Head of caudate nucleus (tissue), 42 donors: ENCODE measurements around the gene POLR1G.

Source experiments
- DNase-seq, 42 donors: peaks; one replicate each; pipeline versions ENCODE4 v3.0.0 to v3.0.0-alpha.2; 2020 to 2021; ENCODE audit warnings: mixed read lengths in 7 of 42
- intact Hi-C: fragments of 100-400 bp; cut with DNase I; formaldehyde crosslinking; loops from one replicate; pipeline ENCODE4 v1.15.0; 2022

POLR1G gene

GRCh38 chr19:45440873-45441654, 34.6 kb downstream of the POLR1G start:
- no peak for DNase-seq
- intact Hi-C loops = no loop called here

DNA sequence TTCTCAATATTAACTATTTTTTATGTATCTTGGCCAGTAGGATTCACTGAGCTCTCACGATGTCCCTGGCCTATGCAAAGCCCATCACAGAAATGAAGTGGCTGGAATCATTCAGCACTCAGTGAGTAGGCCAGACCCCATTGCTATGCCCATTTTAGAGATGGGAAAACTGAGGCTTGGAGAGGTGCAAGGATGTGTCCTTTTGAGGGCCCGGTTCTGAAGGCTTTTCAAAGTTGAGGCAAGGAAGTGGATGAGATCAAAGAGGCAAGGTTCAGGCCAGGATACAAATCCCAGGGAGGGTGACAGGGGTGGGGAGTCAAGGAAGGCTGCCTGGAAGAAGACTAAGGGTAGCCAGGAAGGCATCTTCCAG, 35.9 kb downstream of the POLR1G start:
- DNase-seq = no peak
- intact Hi-C loops = no loop called here

DNA sequence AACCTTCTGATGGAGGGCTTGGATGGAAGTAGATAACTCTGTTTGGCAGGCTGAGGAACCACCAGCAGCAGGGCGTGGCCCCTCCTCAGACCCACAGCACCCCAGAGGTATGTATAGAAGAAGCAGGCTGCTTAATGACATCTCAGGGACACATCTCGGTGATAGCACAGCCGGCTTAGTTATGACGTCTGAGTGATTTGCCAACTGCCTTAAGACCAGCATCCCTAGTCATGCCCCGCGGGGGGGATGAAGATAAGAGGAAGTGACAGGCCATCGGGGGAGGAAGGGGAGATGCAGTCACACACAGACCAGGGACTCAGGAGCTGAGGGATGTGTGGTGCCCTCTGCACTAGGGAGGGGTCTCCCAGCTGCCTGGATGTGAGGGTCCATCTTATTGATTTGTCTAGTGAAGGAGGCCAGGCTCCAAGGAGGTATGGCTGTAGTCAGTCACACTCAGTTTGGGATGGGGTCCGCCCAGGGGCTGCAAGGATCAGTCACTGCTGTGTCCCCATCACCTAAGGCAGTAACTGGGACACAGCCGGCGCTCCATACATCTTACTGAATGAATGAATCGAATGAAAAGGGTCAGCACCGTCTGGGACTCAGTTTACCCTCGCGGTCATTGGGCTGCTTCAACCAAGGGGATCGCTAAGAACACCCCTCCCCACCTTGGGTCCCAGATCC, 36.5 kb downstream of the POLR1G start:
- intact Hi-C loops = no loop called here
- peak in 5 of 42 donors; percentile 21 to 68 (median 36) for DNase-seq

- intact Hi-C loops = no loop called here
- DNase-seq = peak; percentile 76 to 94 (median 86)
Observed at GRCh38 chr19:45443462-45444317, 37.2 kb downstream of the POLR1G start.

DNA sequence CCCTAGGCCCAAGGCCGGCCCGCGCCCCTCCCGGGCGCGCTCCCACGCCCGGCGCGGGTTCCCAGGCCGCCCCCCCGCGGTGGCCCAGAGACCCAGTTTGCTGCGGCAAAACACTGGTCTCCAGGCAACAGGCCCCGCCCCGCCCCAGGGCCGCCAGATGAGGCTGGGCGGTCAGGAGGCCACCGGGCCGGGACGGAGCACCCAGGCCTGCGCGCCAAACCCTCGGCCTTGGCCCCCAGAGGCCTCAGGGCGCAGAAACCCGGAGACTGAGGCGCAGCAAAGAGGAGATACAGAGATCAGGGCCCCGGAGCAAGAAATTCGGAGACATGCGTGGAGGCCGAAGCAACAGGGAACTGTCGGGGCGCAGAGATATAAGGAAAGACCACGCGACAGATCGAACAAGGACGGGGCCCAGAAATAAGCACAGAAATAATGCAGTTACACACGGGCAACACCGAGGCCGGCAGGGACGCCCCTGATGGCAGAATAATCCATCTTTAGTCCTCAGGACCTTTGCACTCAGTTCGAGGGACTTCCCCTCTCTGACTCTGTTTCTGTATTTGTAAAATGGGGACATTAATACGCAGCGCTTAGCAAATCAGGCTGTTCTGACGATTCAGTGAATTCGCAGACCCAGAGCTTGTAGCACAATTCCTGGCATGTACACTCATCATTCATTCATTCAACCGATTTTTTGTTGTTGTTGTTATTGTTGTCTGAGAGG, 38.0 kb downstream of the POLR1G start:
- DNase-seq = peak; percentile 86 to 97 (median 93)
- intact Hi-C loops = no loop called here

GRCh38 chr19:45445139-45445538, 38.7 kb downstream of the POLR1G start:
- DNase-seq = no peak
- intact Hi-C loops = no loop called here

GRCh38 chr19:45446295-45446694, 39.9 kb downstream of the POLR1G start:
- no peak for DNase-seq
- intact Hi-C loops = no loop called here

DNA sequence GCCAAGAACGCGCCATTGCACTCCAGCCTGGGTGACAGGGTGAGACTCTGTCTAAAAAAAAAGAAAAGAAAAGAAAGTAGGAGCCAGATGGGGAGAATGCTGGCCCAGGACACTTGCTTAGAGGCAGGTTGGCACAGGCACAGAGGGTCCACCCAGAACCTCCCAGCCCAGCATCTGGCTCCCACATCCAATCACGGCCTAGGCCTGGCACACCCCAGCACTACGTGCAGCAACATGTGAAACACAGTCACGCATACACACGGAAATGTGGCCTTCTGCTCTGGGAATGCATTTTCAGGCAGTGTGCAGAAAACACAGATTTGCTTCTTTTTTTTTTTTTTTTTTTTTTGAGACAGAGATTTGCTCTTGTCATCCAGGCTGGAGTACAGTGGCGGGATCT, 40.5 kb downstream of the POLR1G start:
- intact Hi-C loops = no loop called here
- DNase-seq = peak in 3 of 42 donors; percentile 13 to 28 (median 23)

DNA sequence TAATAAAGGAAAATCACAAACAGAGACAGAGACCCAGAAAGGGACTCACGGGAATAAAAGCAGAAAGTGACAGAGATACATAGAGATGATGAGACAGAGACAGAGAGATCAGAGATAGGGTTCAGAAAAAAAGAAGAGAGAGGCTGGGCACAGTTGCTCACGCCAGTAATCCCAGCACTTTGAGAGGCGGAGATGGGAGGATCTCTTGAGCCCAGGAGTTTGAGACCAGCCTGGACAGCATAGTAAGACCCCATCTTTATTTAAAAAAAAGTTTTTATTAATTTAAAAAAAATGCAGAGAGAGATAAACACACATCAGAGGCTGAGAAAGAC, 41.9 kb downstream of the POLR1G start:
- no peak for DNase-seq
- intact Hi-C loops = no loop called here

DNA sequence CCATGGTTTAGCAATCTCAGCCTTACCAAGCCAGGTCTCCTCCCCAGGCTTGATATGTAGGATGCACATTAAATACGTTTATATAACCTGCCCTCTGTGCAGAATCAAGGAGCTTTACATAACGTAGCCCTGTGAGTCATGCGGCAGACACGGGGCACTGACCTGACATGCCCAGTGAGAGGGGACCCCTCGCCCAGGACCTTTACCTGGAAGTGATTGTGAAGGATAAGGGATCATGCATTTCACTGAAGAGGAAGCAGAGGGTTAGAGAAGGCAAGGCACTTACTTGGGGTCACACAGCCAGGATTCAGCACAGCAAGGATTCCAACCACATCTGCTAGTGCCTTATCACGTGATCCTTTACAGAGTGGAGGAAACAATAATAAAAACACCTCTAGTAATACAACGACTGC, 42.4 kb downstream of the POLR1G start:
- DNase-seq = peak in 35 of 42 donors; percentile 24 to 87 (median 65)
- intact Hi-C loops = no loop called here

DNA sequence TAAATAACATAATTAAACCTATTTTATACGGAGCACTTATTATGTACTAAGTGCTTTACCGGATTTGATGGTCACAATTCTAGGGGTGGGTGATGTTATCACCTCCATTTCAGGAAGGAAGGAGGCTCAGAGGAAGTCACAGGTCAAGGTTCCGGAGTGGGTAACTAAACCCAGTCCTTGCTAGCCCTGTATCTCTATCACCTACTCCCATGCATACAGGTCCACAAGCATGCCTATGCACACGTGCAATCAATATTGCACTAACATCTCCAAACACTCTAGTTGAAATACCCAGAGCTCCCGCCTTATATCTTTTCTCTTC, 43.5 kb downstream of the POLR1G start:
- intact Hi-C loops = no loop called here
- DNase-seq = no peak

DNA sequence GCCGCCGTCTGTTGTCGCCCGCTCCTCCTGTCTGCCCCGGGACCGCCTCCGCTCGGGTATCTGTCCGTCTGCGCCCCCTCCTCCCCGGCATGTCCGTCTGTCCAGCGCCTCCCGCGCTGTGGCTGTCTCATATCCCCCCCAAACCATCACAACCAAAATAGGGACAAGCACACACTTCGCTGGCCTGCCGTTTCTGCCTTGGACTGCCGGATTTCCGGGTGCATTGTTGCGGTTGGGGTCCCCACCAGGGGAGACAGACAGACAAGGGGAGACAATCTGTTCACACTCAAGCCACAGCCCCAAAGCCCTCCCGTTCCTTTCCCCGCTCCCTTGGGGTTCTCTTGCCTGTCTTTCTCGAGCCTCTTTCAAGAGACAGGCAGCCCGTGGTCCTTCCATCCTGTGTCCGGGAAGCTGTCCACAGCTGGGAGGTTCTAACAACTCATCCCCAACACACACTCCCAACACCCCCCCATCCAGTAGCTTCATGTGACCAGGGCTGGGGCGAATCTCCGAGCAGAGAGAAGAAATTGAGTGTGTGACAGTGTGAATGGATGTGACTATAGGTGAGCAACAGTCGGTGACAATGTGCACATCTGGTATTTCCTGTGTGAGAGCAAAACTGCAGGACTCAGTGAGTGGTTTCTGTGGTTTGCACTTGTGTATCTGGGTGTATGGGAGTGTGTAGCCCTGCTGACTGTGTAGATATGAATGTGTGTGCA, 44.8 kb downstream of the POLR1G start:
- DNase-seq = peak in 6 of 42 donors; percentile 8 to 56 (median 22)
- intact Hi-C loops = no loop called here

GRCh38 chr19:45451850-45452387, 45.5 kb downstream of the POLR1G start:
- no peak for DNase-seq
- intact Hi-C loops = no loop called here

GRCh38 chr19:45455707-45456499, 49.5 kb downstream of the POLR1G start:
- DNase-seq = peak in 4 of 42 donors; percentile 29 to 78 (median 55)
- intact Hi-C loops = no loop called here

DNA sequence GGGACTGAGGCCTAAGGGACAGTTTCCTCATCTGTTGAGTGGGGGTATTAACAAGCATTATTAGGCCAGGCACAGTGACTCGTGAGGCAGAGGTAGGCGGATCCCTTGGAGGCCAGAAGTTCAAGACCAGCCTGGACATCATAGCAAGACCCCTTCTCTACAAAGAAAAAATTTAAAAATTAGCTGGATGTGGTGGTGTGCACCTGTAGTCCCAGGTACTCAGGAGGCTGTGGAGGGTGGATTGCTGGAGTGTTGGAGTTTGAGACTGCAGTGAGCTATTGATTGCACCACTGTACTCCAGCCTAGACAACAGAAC, 50.0 kb downstream of the POLR1G start:
- DNase-seq = no peak
- intact Hi-C loops = no loop called here

DNA sequence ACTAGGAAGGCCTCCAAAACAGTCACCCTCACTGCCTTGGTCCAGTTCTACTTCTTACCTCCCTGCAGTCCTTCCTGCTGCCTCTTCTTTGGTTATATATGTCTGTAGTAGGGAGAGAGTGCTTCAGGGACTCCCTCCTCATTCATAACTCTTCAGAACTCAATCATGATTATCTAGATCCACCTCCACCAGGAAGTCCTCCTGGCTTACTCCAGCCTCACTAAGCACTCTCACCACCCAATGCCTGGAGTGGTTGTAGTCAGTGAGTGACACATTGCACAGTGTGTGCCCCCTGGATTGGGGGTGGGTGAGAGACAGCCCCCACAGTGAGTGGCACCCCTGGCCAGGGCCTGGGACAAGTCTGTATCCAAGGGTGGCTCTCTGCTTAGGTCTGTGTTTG, 51.3 kb downstream of the POLR1G start:
- intact Hi-C loops = no loop called here
- no peak for DNase-seq
